ENCODE results near the gene PLEKHH1. TPM values are rescaled to one million over a fixed set of nuclear protein-coding genes. Genes with fewer than 3 reads are reported as not detected.

Gene PLEKHH1
- total and polyA plus RNA-seq, 2 of the 8 experiments (the other 6 are each of a cell fraction or from before 2014, with no cell fraction given), result 28.3 to 33.3 TPM

DNA sequence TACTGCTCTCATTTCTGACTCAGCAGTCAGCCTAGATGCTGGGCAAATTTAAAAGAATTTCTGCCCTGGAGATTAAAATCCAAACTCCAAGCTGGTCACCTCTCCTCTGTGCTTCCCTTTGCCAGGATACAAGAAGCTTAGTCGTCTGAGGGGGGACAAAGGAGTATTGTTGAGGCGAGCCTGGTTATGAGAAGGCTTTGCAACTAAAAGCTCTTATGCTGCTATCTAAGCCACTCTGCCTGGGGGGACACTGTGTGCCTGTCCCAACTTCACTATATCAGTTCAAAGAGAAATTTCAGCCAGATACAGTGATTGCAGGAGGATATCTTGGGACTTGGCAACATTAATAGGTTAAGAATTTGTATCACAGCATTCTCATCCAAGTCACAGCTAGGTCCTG, 10.8 kb upstream of the PLEKHH1 start:
- no peak overlapping the region for H3K4ac ChIP-seq (replicated peaks; ENCODE audit: insufficient read length, low read depth, low read length)
- no peaks in the 10 kb centered on the region; a peak in 1 of 7 replicates for H3K4me1 ChIP-seq (replicated peaks in 1 of 4; ENCODE audit: control insufficient read depth in 3 of 4, insufficient read depth in 4 of 4, low read length in 3 of 4)
- no peak overlapping the region for H2BK120ac ChIP-seq (replicated peaks; ENCODE audit: low read depth, low read length)
- DNase-seq (ENCODE audit: low read depth in 1 of 2, low spot score in 2 of 2) (no peak), FAIRE-seq (no peak)
- H3K4me2 ChIP-seq (ENCODE audit: insufficient read depth in 1 of 2, low read depth in 2 of 2, low read length in 2 of 2), result no peak overlapping the region
- H3K23me2 ChIP-seq (ENCODE audit: low read depth, low read length), result no peaks in the 10 kb centered on the region
- no peak overlapping the region for H2BK12ac ChIP-seq (ENCODE audit: low read depth, low read length)
- no peak overlapping the region for H3K23ac ChIP-seq (ENCODE audit: insufficient read length)
- no peak overlapping the region for H4K5ac ChIP-seq (ENCODE audit: insufficient read length, low read depth, low read length)
- no peak overlapping the region for H2BK20ac ChIP-seq (ENCODE audit: low read length)
- H4K8ac ChIP-seq (ENCODE audit: extremely low read depth, insufficient read depth, low read length), result no peak overlapping the region
- no peak overlapping the region for H2AK5ac ChIP-seq (ENCODE audit: low read depth, low read length)
- no peak for TF ChIP-seq ZNF274 (IDR thresholded peaks at IDR 0.05; ENCODE audit: borderline replicate concordance, extremely low read depth, low read length)
- no peak for TF ChIP-seq RNF2 (IDR thresholded peaks at IDR 0.05; ENCODE audit: borderline replicate concordance, low read depth, low read length, missing control alignments, poor library complexity, severe bottlenecking)
- no peak for TF ChIP-seq BACH1 (IDR thresholded peaks at IDR 0.05; ENCODE audit: low read length)
- no peak for TF ChIP-seq HDAC2 (IDR thresholded peaks at IDR 0.05; ENCODE audit: borderline replicate concordance in 1 of 2, low read depth in 2 of 2, low read length in 2 of 2)
- TF ChIP-seq NRF1 (IDR thresholded peaks at IDR 0.05; ENCODE audit: low read depth, low read length), result no peak
- no peak for TF ChIP-seq POLR2A (IDR thresholded peaks at IDR 0.05; ENCODE audit: control extremely low read depth in 1 of 2, low read depth in 2 of 2, low read length in 2 of 2)
- no peak for TF ChIP-seq RXRA (IDR thresholded peaks at IDR 0.05; ENCODE audit: insufficient read depth, low read depth, low read length)
- H4K91ac ChIP-seq (replicated peaks; ENCODE audit: insufficient read length, low read length), result no peak overlapping the region
- H3K9ac ChIP-seq (replicated peaks in 1 of 4; ENCODE audit: extremely low read depth in 1 of 4, low read depth in 3 of 4, low read length in 3 of 4), result no peak overlapping the region
- no peak overlapping the region for H3K27ac ChIP-seq (ENCODE audit: low read depth, low read length)
- 80% methylated on average over 2 of the region's 2 CpGs; no CpG with 5 or more reads in 1 of the 2 experiments for WGBS, 2 experiments (ENCODE audit: extremely low coverage in 1 of 2, insufficient coverage in 1 of 2, insufficient read length in 1 of 2, insufficient replicate concordance in 2 of 2, low coverage in 1 of 2, low lambda C conversion rate in 2 of 2, missing lambda C conversion rate in 1 of 2)
- no peak overlapping the region for H2BK15ac ChIP-seq (ENCODE audit: low read length)
- no peaks in the 10 kb centered on the region for H3K79me2 ChIP-seq (ENCODE audit: control insufficient read depth in 1 of 2, insufficient read depth in 2 of 2, low read length in 2 of 2)
- no peak overlapping the region for H2BK5ac ChIP-seq (ENCODE audit: low read depth, low read length)
- no peaks in the 10 kb centered on the region for H3K9me3 ChIP-seq (ENCODE audit: insufficient read depth in 2 of 2, low read depth in 1 of 2, low read length in 1 of 2)
- POLR2A ChIA-PET (ENCODE audit: partially characterized antibody), result interaction anchor here (1.6 kb wide), 1 partner anchor 19 kb away, joined by 4 read pairs; no protein-coding TSS in a partner anchor
- no peak overlapping the region for H3K56ac ChIP-seq (replicated peaks; ENCODE audit: insufficient read length, low read depth, low read length)
- no peak overlapping the region for H3K4me3 ChIP-seq (ENCODE audit: extremely low read depth in 1 of 4, insufficient read depth in 2 of 4, low read depth in 3 of 4, low read length in 4 of 4)
- no peaks in the 10 kb centered on the region for H3K36me3 ChIP-seq (ENCODE audit: control insufficient read depth in 2 of 4, insufficient read depth in 4 of 4, low read length in 3 of 4)
- H3K27me3 ChIP-seq (replicated peaks in 1 of 4; ENCODE audit: control insufficient read depth in 3 of 4, extremely low read depth in 1 of 4, insufficient read depth in 3 of 4, low read length in 3 of 4), result peaks cover 0 to 7% (median 2%) of the 10 kb centered on the region in 4 experiments; a peak in 4 of 7 replicates
- no peaks in the 10 kb centered on the region for H3K79me1 ChIP-seq (ENCODE audit: low read depth, low read length)
- H4K20me1 ChIP-seq (replicated peaks in 1 of 2; ENCODE audit: control insufficient read depth in 1 of 2, insufficient read depth in 2 of 2, low read length in 2 of 2), result no peaks in the 10 kb centered on the region
- no peak overlapping the region for H3K14ac ChIP-seq (ENCODE audit: insufficient read length)
- H2AFZ ChIP-seq (ENCODE audit: low read length), result no peak overlapping the region
- CTCF ChIA-PET (ENCODE audit: partially characterized antibody), result interaction anchor here (0.5 to 43.6 kb wide), 9 partner anchors 9 to 148 kb away, joined by 3 to 924 read pairs (median 3); no protein-coding TSS in a partner anchor
- H3K18ac ChIP-seq (ENCODE audit: extremely low read depth, low read length), result no peak overlapping the region
